H1 (cell line): ENCODE results near the gene SLC2A11. TPM values are rescaled to one million over a fixed set of nuclear protein-coding genes. Genes with fewer than 3 reads are reported as not detected.

Experiments used
- CEBPB ChIP-seq: IDR thresholded peaks from 2 replicates; pipeline ENCODE4 v1.6.1; 2012; ENCODE audit warnings: low read depth, low read length
- HDAC2 ChIP-seq, 2 experiments: fragments of 300-600 bp in 1 of 2; sonication (generic) in 1 of 2; IDR thresholded peaks; 2 replicates each; pipeline ENCODE4 v1.6.1; 2011 to 2012; ENCODE audit warnings: low read depth in 2 of 2, low read length in 2 of 2, mild to moderate bottlenecking in 2 of 2, moderate library complexity in 2 of 2, borderline replicate concordance in 1 of 2, inconsistent platforms in 1 of 2
- ZNF274 ChIP-seq: IDR thresholded peaks from 2 replicates; pipeline ENCODE4 v1.7.0; 2012; ENCODE audit warnings: low read length, borderline replicate concordance; ENCODE audit errors: extremely low read depth
- polyA plus RNA-seq, 7 experiments: library from polyadenylated mRNA; depleted of rRNA in 3 of 7; stranded (reverse) in 5 of 7; unstranded in 2 of 7; fragments of >200 nt in 5 of 7; fragments of 200-250 nt in 2 of 7; gene quantifications; 1 replicate in 5 of 7; 2 replicates in 1 of 7; 4 replicates in 1 of 7; pipeline versions ENCODE4 v1.2.1 to v1.2.3, GENCODE V29; 2011 to 2013; ENCODE audit warnings: missing spikeins in 2 of 7, mixed read lengths in 2 of 7
- total RNA-seq: library from RNA; stranded (reverse); fragmentation: NEBNext Ultra II Directional; extraction: Animal tissue kit (Norgen Biotek cat#: 25700); gene quantifications from 2 replicates; pipeline ENCODE4 v1.2.1, GENCODE V29; 2021

The SLC2A11 gene
- total and polyA plus RNA-seq, 2 of the 8 experiments (the other 6 are each of a cell fraction or from before 2014, with no cell fraction given) = 10.7 to 12.5 TPM

GRCh38 chr22:23913661-23914353, 56.1 kb downstream of the SLC2A11 start (continued):
- TF ChIP-seq HDAC2 (IDR thresholded peaks at IDR 0.05; ENCODE audit: borderline replicate concordance in 1 of 2, low read depth in 2 of 2, low read length in 2 of 2) = peak in 1 of 2 experiments; percentile 88; a peak in 1 of 4 replicates
- TF ChIP-seq CEBPB = no peak
- no peak for TF ChIP-seq ZNF274
- TF ChIP-seq, all 59 proteins: peak for 16
